Natural killer cell (primary cell): Measurements from ENCODE around the gene N4BP2L2. TPM values are rescaled to one million over a fixed set of nuclear protein-coding genes. Genes with fewer than 3 reads are reported as not detected.

Experiments used
- ATAC-seq, 3 donors: fragments of 150-1000 bp in 2 of 3; fragments of 200-7000 bp in 1 of 3; cut with Tn5 transposase; 1 replicate in 1 of 3; 2 replicates in 2 of 3; pipeline ENCODE4 v1.10.0; 2021; ENCODE audit warnings: mild to moderate bottlenecking in 2 of 3, moderate library complexity in 2 of 3
- DNase-seq, 2 donors: peaks; one replicate each; pipeline versions ENCODE4 v3.0.0 to v3.0.0-alpha.2; 2013 to 2021; ENCODE audit warnings: mixed read lengths in 1 of 2
- H3K27ac ChIP-seq: one replicate; pipeline ENCODE4 v1.5.1; 2013; ENCODE audit warnings: mild to moderate bottlenecking, low read length
- H3K27me3 ChIP-seq: one replicate; pipeline ENCODE4 v1.6.1; 2013; ENCODE audit warnings: low read length; ENCODE audit not compliant: control insufficient read depth, insufficient read depth
- H3K36me3 ChIP-seq: one replicate; pipeline ENCODE4 v1.6.1; 2013; ENCODE audit warnings: low read length; ENCODE audit not compliant: control insufficient read depth, insufficient read depth
- H3K4me1 ChIP-seq: one replicate; pipeline ENCODE4 v1.6.1; 2013; ENCODE audit warnings: low read length; ENCODE audit not compliant: control insufficient read depth, insufficient read depth
- H3K4me3 ChIP-seq: one replicate; pipeline ENCODE4 v1.5.1; 2013; ENCODE audit warnings: low read length
- H3K9me3 ChIP-seq: one replicate; pipeline ENCODE4 v1.6.1; 2013; ENCODE audit warnings: low read length; ENCODE audit not compliant: control insufficient read depth, insufficient read depth
- H3K27ac Mint-ChIP-seq, 2 donors: one replicate each; pipeline ENCODE4 v1.8.0; 2022; ENCODE audit warnings: mild to moderate bottlenecking in 2 of 2, mixed read lengths in 2 of 2, moderate library complexity in 1 of 2
- H3K27me3 Mint-ChIP-seq, 2 donors: one replicate each; pipeline ENCODE4 v1.8.0; 2022; ENCODE audit warnings: low read depth in 2 of 2, mixed read lengths in 2 of 2
- H3K36me3 Mint-ChIP-seq: one replicate; pipeline ENCODE4 v1.8.0; 2022; ENCODE audit warnings: mixed read lengths
- H3K4me1 Mint-ChIP-seq, 2 donors: one replicate each; pipeline ENCODE4 v1.8.0; 2022; ENCODE audit warnings: mixed read lengths in 2 of 2
- H3K4me3 Mint-ChIP-seq: one replicate; pipeline ENCODE4 v1.8.0; 2022; ENCODE audit warnings: mild to moderate bottlenecking, moderate library complexity, mixed read lengths
- H3K9me3 Mint-ChIP-seq, 2 donors: one replicate each; pipeline ENCODE4 v1.8.0; 2022; ENCODE audit warnings: mixed read lengths in 2 of 2
- CTCF ChIP-seq: fragments of 200-600 bp; IDR thresholded peaks from one replicate; pipeline ENCODE4 v1.8.0; 2022; ENCODE audit warnings: antibody characterized with exemption
- WGBS: methylation state at CpG from one replicate; pipeline ENCODE4 v1.1.7; 2013; ENCODE audit warnings: missing lambda C conversion rate; ENCODE audit not compliant: insufficient coverage; 5-methylcytosine and 5-hydroxymethylcytosine counted together
- intact Hi-C: fragments of 100-400 bp; cut with micrococcal nuclease; formaldehyde crosslinking; loops from one replicate; pipeline ENCODE4 v1.14.2; 2022
- total RNA-seq, 4 donors: library from RNA; stranded (reverse); fragments of 120-200 nt in 1 of 4; gene quantifications; one replicate each; pipeline versions ENCODE4 v1.2.3 to v1.2.4, GENCODE V29; 2013 to 2022

N4BP2L2 gene
- total RNA-seq, 3 donors from 2014 or later (not counting 1 experiment from before 2014, with no cell fraction given): 195 to 247 (median 221) TPM

GRCh38 chr13:32476892-32477291 lies 61.7 kb downstream of the N4BP2L2 start:
- H3K9me3 Mint-ChIP-seq: no peaks in the 10 kb centered on the region

GRCh38 chr13:32476021-32476731 lies 62.4 kb downstream of the N4BP2L2 start:
- Mint-ChIP-seq H3K9me3 (no peaks in the 10 kb centered on the region), H3K27me3 (no peaks in the 10 kb centered on the region), H3K27ac (no peak overlapping the region), H3K36me3 (no peaks in the 10 kb centered on the region), H3K4me3 (no peak overlapping the region), H3K4me1 (peaks cover 0 to 2% of the 10 kb centered on the region in 2 donors)
- TF ChIP-seq CTCF: no peak
- Histone ChIP-seq H3K4me1 (no peaks in the 10 kb centered on the region), H3K4me3 (no peak overlapping the region), H3K9me3 (no peaks in the 10 kb centered on the region), H3K27ac (no peak overlapping the region), H3K36me3 (no peaks in the 10 kb centered on the region), H3K27me3 (no peaks in the 10 kb centered on the region)
- DNase-seq (no peak), ATAC-seq (no peak)
- WGBS: 95% methylated on average over 1 of the region's 2 CpGs
- intact Hi-C loops: no loop called here

More at GRCh38 chr13:32476892-32477291, 61.7 kb downstream of the N4BP2L2 start:
- Histone ChIP-seq H3K27me3 (no peaks in the 10 kb centered on the region), H3K9me3 (no peaks in the 10 kb centered on the region), H3K27ac (no peak overlapping the region), H3K36me3 (no peaks in the 10 kb centered on the region), H3K4me3 (no peak overlapping the region), H3K4me1 (no peaks in the 10 kb centered on the region)
- intact Hi-C loops: no loop called here
- WGBS: 95% methylated on average over 5 of the region's 5 CpGs
- no peak for ATAC-seq
- DNase-seq: no peak
- H3K4me3 Mint-ChIP-seq: no peak overlapping the region
- no peaks in the 10 kb centered on the region for H3K36me3 Mint-ChIP-seq
- TF ChIP-seq CTCF: no peak
- H3K27me3 Mint-ChIP-seq: no peaks in the 10 kb centered on the region
- no peak overlapping the region for H3K27ac Mint-ChIP-seq
- H3K4me1 Mint-ChIP-seq: no peaks in the 10 kb centered on the region

- H3K4me1 Mint-ChIP-seq: peaks cover 0 to 4% of the 10 kb centered on the region in 2 donors
- H3K36me3 ChIP-seq: no peaks in the 10 kb centered on the region
- no peaks in the 10 kb centered on the region for H3K27me3 Mint-ChIP-seq
- no peaks in the 10 kb centered on the region for H3K36me3 Mint-ChIP-seq
- no peaks in the 10 kb centered on the region for H3K9me3 ChIP-seq
- no peak for DNase-seq
- no peaks in the 10 kb centered on the region for H3K4me1 ChIP-seq
- TF ChIP-seq CTCF: no peak
- 93% methylated on average over 8 of the region's 10 CpGs for WGBS
- no peak overlapping the region for H3K4me3 Mint-ChIP-seq
- H3K9me3 Mint-ChIP-seq: no peaks in the 10 kb centered on the region
- no peak overlapping the region for H3K27ac Mint-ChIP-seq
- ATAC-seq: no peak
- intact Hi-C loops: no loop called here
- no peaks in the 10 kb centered on the region for H3K27me3 ChIP-seq
- H3K27ac ChIP-seq: no peak overlapping the region
- no peak overlapping the region for H3K4me3 ChIP-seq
These were observed 63.4 kb downstream of the N4BP2L2 start for GRCh38 chr13:32474999-32475792.
